ENCODE data around the gene HCLS1.
"Not testable (repeated sequence)": the region's sequence is repeated elsewhere in the genome, so short reads cannot be mapped to it uniquely, and the experiment has no call there.

The HCLS1 gene

DNA sequence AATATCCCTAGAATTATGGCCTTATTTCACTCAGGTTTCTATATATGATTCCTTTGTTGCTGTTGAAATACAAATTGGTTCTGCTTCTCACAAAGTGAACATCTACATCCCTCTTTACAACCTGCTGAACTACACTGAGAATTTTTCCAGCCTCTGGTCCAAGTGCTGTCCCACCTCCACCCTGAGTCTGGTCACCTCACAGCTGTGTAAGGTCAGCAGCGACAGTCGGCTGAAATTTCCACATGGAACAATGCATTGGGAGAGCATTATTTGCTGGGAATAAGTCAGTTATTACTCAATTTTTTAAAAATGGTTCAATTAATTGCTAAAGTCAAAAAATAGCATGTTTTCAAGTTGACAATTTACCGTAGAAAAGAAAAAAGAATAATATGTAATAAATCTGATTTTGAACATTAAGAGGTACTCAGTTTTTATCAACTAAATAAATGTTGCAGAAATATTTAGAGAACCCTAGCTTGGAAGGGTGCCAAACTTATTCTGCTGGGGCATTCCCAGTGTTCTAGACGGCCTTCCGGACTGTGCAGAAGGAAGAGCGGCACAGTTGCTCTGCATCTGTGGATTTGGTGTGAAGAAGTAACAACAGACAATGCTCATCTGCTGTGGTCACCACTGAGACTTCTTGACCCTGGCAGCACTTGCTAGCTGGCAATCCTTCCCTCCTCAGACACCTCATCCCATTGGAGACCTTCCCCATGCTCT lies 1.8 kb downstream of the HCLS1 start:
- no peak for DNase-seq

DNA sequence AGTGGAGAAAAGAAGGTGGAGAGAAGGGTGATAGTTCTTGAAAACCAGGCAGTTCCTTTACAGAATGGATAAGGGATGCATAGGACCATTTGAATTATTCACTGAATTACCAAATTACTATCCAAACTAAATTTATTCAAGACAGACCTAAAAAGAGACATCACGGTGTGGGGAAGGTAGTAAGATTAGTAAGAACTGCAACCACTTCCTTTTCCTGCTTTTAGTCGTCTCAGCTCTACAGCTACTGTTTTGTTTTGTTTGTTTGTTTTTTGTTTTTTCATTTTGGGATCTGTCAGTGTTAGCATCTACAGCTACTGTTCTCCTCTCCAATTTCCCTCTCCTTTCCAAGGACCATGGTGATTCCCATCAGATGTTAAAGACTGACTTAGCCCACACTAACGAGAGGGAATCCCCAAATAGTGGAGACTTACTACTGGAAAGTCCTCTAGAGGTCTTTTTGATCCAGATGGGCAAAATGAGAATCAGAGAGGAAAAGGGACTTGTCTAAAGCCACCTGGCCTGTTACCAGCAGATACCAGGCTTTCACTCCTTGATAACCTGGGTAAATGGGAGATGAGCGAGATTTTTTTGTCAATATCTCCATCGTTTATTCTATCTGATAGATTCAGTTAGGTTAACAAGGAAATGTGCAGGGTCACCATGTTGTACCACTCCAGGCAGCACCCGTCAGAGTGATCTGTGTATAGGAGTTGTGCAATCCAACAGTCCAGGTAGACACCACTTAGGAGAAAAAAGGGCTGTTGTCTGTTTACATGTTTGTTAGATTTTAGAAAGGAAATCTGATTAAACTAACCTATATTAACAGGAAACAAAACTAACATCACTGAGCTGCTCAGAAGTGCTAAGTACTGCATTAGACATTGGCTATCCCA lies 6.0 kb downstream of the HCLS1 start:
- no peak for DNase-seq

DNA sequence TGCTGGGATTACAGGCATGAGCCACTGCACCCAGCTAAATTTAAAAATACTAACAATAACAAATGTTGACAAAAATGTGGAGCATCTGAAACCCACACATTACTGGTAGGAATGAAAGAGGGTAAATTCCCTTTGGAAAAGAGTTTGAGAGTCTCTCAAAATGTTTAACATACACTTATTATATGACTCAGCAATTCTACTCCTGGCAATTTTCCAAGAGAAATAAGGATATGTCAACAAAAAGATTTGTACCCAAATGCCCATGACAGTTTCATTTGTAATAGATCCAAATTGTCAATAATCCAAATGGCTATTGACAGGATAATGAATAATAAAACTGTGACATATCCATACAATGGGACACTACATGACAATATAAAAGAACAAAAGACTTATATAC lies 9.0 kb downstream of the HCLS1 start:
- no peak for DNase-seq

DNA sequence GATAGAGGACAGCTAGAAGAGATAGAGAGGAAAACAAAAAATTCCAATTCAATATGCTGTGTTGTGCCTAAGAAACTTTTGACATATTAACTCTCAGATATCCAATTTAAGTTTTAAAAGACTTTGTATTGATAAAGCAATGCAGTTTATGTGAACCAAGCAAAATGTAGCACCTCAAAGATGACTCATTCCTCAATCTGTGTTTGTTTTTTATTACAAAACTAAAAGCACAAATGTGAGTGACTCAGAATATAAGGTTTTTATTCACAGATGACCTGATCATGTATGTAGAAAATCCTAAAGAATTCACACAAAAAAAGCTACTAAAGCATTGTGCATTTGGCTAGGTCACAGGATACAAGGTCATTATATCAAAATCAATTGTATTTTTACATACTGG lies 11.1 kb downstream of the HCLS1 start:
- no peak for DNase-seq

DNA sequence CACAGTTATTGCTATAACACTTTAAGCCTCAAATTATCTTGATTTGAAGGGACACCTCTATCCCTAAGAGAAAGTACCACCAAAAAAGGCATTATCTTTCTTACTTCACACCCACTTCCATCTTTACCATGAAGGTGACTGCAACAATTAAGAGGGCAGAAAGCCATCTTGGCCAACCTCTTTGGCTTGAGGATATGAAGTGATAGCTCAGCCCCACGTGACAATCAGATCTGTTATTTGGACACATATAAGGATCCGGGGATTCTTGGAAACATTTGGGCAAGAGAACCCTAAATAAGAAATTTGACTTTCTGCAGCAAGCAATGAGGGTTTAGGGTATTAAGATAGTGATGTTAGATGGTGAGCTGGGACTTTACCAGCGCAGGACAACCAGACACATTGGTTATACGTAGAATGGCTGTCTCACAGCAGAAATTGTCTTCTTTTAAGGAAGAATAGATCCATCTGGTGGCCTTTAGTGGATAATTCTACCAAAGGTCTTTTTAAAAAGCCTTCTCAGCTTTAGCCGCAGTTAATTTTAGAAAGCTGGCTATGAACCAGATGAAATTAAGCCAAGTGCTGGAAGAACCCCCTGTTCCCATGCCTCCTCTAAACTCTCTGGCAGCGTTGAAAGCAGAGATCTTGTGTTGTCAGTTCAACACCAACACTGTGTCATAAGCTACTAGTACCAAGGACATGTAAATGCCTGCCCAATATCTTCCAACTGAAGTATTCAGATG lies 12.3 kb downstream of the HCLS1 start:
- DNase-seq = peak in 5 of 51 donors; percentile 2 to 42 (median 18)

DNA sequence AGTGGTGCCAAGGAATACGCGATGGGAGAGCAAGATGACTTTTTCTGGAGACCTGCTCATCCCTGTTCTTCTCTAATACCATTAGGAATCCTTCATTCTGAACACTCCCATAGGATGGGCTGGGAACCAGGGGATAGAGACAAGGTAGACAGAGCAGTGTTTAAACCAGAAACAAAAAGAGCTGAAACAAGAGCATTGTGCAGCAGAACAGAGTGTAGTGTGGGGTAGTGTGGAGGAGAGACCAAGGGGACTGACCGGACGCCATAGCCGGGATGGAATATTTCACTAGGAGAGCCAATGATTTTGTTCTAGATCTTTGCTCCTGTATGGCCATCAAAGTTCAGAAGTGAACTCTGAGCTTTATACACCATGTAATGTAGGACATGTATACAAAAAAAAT lies 15.6 kb downstream of the HCLS1 start:
- DNase-seq = no peak

DNA sequence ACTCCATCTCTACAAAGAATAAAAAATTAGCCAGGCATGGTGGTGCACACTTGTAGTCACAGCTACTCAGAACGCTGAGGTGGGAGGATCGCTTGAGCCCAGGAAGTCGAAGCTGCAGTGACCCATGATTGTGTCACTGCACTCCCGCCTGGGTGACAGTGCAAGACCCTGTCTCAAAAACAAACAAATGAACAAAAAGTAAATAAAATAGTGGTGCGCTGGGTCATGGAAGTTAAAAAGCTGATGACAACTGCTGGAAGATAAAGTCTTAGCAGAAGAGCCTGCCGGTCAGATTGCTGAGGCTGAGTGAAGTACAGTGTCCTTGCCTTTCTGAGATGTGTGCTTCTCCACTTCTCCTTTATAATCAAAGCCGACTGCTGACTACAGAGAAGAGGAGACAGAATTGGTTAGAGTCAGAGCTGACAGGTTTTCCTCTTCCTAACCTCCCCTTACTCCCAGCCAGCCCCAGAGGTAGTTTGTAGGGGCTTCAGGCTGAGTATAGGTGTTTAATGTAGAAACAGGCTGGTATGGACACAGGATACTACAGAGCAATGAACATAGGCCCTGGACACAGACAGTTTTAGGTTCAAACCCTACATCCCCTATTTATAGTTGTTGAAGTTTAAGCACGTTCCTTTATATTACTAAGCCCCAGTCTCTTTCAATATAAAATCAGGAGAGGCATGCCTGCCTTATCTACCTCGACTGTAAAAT lies 17.9 kb downstream of the HCLS1 start:
- DNase-seq = no peak

DNA sequence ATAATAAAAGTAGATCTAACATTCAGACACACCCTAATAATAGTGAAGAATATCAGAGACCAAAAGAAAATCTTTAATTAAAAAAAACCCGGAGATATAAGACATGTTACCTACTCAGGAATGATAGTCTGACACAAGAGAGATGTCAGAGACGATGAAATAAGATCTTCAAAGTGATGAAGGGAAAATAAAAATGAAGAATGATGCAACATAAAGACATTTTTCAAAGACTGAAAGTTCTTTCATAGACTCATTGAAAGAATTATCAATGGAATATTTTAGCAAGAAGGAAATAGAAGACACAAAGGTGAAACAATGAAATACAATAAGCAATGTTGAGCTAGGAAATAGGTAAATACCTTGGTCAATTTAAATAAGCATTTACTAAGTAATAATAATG lies 19.6 kb downstream of the HCLS1 start:
- DNase-seq = no peak

DNA sequence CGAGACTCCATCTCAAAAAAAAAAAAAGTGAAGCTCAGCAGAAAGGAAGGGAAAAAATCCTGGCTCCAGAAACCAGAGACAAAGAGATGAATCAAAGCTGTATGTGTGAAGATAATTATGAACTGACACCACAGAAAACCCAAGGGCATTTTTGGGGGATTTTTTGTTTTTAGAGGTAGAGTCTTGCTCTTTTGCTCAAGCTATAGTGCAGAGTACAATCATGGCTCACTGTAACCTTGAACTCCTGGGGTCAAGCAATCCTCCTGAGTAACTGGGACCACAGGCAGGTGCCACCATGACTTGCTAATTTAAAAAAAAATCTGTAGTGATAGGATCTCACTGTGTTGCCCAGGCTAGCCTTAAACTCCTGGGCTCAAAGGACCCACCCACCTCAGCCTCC lies 22.8 kb downstream of the HCLS1 start:
- no peak for DNase-seq

DNA sequence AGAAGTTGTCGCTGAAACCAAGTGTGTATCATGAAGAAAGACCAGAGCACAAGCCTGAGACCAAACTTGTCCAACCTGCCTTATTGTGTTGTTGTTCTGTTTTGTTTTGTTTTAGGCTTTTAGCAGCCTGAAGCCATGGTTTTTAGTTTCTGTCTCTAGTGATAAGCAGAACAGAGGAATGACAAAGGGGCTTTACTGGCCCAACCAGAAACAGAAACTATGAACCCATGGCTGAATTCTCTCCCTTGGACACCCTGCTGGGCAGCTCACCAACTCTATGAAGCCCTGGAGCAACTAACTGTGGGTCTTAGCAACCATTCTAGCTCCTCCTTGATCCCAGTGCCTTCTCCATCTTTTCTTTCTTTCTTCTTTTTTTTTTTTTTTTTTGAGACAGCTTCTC lies 30.3 kb downstream of the HCLS1 start:
- no peak for DNase-seq

DNA sequence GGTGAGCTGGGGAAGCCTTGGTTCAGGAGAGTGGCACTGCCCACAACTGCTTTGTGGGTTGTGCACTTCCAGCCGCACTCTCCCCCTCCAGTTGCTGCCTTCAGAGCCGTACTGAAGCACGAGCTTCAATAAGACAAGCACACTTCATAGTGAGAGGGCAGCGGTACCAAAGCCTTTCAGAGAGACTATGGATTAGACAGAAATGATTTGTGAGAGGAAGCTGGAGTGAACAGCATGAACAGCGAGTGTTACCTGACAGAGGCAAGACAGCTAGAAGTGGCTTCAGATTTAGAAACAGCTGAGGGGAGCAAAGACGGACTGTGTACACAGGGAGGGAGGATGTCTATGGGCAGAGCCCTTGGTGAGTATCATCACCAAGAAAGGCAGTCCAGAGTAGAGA lies 31.1 kb downstream of the HCLS1 start:
- DNase-seq = no peak

DNA sequence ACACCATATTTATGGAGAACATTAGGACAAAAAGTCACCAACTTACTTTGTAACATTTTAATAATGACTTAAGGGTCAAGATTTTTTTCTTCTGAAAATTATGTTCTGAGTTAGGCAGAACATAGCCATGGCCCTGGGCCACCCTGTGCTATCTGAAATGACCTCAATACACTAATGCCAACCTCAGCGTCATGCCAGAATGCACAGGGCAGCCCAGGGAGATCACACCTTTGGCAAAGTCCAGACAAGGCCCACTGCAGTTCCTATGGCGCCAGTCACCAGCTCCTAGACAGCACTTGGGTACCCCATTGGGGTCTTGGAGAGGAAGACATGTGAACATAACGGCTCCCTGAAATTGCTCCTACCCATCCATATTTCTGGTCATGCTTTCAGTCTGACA lies 33.1 kb downstream of the HCLS1 start:
- no peak for DNase-seq

DNA sequence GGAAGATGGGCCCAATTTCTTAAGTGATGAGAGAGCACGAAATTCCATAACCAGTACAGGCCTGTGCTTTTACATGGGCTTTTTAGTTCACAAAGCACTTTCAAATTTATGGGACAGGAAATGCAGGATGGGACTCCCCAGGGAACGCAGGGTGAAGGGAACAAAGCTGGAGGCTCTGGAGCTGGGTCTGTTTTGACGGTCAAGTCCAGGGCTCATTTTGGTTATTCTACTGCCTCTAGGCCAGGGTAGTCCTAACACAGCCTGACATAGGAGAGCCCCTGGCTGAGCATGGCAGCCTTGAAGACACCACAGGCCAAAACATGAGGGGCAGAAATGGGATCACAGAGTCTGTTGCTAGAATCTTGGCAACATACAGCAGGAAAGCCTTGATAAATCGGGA lies 33.5 kb downstream of the HCLS1 start:
- no peak for DNase-seq

DNA sequence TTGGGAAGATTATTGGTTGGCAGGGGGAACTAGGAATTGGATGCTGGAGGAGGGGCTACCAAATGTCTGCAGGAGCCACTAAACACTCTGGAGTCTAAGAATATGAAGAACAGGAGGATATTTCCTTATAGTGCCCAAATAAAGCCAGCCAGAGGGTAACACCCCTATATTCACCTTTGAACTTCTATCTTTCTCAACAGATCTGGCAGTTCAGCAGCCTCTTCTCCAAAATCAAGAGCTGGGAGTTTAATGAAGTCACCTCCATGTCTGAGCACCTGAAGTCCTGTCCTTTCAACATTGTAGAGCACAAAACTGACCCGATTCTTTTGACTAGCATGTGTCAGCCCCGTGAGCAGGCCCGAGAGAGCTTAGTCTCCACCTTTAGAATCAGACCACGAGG lies 34.2 kb downstream of the HCLS1 start:
- no peak for DNase-seq

DNA sequence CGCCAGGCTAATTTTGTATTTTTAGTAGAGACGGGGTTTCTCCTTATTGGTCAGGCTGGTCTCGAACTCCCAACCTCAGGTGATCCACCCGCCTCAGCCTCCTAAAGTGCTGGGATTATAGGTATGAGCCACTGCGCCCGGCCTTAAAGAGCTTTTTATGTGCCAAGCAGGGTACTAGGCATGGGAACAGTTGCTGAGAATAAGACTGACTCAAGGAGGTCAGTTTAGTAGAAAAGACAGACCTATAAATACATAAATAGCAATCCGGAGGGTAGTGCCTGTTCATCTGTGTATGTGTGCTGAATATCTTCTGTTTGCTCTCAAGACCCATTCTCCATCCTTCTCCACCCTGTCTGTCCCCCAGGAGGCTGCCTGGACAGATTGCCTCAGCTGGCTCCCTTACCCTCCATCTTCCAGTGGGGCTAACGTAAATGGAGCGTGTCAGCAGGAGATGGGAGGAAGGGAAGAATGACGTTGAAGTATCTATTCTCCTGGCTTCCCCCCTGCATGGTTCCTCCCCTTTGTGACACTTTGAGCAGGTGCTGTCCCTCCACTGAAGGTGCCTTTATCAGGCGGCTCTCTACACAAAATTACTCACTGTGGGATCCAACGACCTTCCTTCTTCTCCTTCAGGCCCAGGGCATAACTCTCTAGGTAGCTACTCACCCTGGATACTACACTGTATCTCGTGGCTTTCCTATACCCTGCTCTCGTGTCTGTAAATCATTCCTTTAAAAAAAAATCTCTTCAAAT lies 36.4 kb downstream of the HCLS1 start:
- DNase-seq = no peak

DNA sequence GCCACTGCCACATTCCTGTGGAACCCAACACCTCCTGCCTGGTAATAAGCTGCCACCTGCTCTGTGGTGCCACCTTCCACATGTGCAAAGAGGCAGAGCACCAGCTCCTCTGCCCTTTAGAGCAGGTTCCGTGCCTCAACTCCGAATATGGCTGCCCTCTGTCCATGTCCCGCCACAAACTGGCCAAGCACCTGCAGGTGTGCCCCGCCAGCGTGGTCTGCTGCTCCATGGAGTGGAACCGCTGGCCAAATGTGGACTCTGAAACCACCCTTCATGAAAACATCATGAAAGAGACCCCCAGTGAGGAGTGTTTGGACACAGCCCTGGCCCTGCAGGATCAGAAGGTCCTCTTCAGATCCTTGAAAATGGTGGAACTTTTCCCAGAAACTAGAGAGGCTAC lies 39.2 kb downstream of the HCLS1 start:
- no peak for DNase-seq

DNA sequence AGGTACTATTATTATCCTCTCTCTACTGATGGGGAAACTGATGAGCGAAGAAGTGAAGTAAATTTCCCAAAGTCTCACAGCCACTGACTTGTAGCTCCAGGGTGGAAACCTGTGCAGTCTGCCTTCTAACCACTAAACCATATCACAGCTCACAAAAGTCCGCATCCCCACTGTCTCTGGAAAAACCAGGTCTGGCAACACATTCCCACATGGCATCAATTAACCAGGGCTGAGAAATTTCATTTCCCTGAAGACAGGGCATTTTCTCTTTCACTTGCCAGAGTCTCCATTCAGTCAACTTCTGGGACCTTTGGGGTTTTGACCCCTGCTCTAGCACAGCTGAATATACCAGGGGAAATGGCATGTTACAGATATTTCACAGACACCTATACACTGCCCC lies 41.0 kb downstream of the HCLS1 start:
- no peak for DNase-seq

DNA sequence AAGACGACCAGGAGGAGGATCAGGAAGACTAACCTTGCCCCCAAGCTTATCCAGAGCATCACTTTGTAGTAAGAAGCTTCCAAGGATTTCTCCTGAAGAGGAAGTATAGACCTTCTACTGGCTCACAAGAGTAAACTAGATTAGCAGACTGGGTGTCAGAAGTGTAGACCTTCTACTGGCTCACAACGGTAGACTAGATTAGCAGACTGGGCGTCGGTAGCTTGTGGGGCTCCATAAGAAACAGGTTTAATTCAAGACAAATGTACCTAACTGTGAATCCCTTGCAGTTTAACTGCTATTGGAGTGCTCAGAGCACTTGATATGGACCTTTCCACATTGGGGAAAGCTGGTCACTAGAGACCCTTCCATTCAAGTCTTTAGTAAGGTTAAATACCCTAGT lies 54.6 kb downstream of the HCLS1 start:
- no peak for DNase-seq

DNA sequence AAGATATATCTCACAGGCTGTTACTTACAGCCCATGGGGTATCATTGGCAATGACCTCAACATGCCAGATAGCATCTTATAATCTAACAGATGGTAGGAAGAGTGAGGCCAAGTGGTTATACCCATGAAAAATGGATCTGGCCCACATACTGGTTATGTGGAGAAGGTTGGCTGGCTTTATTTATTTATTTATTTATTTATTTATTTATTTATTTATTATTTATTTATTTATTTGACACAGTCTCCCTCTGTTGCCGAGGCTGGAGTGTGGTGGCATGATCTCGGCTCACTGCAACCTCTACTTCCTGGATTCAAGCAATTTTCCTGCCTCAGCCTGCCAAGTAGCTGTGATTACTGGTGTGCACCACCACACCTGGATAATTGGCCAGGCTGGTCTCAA lies 55.9 kb downstream of the HCLS1 start:
- no peak for DNase-seq

DNA sequence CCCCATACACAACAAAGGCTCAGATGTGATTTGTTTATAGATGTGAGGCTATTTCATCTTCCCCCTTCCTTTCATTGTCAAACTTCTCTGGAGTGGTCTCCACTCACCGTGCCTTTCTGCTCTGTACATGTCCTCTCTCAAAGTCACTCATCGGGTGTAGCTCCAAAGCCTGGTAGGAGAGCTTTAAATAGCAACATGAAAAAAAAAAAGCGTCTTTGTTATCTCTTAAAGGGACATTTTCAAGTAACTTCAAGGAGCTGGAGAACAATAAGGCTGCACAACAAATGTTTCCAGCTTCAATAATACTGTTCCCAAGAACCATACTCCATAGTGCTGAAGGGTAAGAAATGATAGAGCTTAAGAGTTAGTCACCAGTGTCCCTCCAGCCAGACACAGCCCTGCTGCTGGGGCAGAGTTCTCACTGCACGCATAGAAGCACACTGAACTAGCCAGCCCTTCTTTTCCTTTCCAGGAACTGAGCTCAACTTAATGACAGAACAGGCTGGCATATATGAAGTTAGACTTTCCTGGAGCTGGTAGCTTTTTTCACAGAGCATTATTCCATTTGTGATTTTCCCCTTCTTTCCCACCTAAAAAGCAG lies 59.4 kb downstream of the HCLS1 start:
- DNase-seq = no peak

DNA sequence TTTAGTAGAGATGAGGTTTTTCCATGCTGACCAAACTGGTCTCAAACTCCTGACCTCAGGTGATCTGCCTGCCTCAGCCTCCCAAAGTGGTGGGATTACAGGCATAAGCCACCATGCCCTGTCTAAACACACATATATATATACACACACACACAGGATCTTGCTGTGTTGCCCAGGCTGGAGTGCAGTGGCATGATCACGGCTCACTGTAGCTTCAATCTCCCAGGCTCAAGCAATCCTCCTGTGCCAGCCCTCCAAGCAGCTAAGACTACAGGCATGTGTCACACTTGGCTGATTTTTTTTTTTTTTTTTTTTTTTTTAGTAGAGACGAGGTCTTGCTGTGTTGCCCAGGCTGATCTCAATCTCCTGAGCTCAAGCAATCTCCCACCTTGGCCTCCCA lies 60.8 kb downstream of the HCLS1 start:
- DNase-seq = not testable (repeated sequence)

Measured in hypothalamus (tissue), 51 donors.